HUDEP-2 (cell line): ENCODE measurements around the gene IFITM10.
"Not testable (repeated sequence)": the region's sequence is repeated elsewhere in the genome, so short reads cannot be mapped to it uniquely, and the experiment has no call there.

ENCODE experiments used
- DNase-seq, 76 experiments: peaks; one replicate each; lab custom pipeline; 2025; ENCODE audit not compliant: unreplicated experiment in 76 of 76; lab: John Stamatoyannopoulos, UW

The IFITM10 gene

DNA sequence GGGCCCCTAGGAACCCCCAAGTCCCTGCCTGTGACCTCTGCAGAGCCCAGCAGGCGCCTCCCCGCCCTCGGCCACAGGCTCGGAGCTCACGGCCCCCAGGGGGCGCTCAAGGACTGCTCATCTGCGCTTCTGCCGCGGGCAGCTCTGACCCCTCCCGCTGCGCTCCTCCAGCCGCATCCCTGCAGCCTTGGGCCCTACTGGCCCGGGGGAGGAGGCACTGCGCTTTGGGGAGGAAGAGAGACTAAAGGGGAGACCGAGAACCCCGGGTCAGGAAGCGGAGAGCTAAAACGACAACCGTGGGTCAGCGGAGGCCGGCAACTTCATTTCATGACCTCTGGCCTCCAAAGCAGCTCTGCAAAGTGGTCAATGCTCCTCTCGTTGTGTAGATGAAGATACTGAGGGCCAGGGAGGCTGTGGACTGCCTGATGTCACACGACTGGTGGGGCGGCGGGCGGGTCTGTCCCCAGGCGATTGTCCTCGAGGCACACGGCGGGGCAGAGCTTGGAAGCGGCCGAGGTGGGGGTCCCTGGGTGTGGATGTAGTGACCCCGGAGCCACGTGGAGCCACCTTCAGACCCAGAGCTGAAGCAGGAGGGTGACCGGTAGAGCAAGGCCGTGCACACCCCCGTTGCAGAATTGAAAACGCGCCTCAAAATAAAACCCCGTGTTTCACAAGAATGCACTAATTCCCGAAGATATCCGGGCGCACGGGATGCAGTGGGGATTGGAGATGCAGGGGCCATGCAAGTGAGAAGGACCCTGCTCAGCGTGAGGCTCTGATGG lies 56.1 kb downstream of the IFITM10 start:
- peak in 67 of 76 experiments; percentile 16 to 86 (median 69) for DNase-seq

DNA sequence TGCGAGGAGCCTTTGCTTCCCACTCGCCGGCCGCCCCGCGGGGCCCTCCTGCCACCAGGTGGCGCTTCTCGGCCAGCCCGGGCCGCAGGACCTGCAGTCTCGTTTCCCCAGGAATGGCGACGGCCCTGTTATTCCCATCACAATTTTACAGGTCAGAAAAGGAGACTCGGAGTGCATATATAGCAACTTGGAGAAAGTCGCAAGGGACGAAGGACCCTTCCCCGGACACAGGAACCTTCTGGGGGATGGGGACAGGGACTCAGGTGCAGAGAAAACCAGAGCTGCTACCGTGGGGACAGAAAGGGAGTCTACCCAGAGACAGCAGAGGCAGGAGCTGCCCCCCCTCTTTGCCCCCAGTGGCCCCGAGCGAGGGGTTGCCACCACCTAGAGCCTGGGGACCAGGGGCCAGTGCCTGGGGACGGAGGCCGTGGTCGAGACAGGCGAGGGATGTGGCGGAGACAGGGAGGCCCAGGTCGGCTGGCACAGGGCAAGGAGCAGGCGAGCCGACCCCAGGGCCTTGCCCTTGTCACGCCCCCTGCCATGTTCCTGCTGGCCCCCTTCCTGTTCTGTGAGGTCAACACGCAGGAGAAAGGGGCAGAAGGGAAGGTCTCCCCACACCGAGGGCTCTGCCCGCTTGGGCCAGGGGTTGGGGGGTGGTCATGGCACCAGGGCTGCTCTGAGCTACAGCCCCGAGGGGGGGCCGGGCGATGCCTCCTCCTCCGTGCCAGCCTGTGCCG lies 56.9 kb downstream of the IFITM10 start:
- peak in 66 of 76 experiments; percentile 7 to 76 (median 60) for DNase-seq

DNA sequence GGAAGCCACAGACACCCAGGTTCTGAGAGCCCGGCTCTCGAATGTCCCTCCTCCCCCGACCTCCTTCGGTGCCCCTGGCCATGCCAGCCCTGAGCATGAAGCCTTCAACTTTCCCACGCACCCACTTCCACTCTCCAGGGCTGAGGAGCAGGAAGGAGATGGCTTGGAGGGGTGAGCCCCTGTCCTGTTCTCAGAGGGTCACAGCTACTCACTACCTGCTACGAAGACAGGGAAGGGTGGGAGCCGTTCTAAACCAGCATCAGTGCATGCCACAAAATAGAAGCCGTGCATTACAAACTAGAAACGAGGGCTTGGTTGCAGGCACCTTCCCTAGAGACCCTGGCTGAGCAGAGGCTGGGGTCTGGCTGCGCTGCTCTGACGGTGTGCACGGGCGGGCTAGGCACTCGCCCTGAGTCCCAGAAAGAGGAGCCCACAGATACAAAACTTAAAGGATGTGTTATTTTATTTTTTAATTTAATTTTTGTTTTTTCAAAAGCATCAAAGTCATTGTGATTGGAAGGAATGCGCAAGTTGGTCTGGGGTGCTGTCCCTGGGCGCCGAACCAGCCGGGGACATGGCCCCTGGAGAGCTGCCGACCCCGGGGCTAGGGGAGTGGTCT lies 57.6 kb downstream of the IFITM10 start:
- no peak for DNase-seq

DNA sequence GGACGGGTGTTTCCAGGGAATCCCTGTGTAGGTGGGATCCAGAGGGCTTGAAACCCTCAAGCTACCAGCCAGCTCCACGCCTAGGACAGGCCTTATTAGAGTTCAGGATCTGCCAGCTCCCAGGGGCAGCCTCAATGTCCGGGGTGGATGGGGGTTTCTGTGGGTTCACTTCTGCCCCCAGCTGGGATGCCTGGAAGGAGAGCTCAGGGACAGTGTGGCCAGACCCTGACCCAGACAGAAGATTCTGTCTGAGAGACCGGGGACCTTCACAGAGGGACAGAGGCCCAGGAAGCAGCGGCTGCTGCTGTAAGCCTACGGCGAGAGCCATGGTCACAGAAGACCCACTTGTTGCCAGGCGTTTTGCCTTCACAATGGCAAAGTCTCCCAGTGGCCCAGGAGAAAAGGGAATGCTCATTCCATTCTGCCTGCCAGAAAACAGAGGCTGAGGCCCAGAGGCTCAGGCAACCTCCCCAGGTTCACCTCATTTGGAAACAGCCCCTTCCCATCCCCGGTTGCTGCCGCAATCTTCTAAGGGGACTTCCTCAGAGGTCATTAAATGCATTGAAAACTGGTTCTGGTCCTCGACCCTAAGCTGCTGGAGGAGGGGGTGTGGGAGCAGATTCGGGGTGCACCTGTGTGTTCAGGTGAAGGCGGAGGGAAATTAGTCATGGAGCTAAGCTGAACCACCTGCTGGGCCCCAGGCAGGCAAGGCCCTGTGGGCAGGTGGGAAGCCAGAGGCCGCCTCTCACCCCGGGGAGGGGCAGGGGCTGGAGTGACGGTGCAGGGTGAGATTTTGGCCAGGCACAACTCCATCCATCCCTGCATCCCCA lies 58.3 kb downstream of the IFITM10 start:
- no peak for DNase-seq

DNA sequence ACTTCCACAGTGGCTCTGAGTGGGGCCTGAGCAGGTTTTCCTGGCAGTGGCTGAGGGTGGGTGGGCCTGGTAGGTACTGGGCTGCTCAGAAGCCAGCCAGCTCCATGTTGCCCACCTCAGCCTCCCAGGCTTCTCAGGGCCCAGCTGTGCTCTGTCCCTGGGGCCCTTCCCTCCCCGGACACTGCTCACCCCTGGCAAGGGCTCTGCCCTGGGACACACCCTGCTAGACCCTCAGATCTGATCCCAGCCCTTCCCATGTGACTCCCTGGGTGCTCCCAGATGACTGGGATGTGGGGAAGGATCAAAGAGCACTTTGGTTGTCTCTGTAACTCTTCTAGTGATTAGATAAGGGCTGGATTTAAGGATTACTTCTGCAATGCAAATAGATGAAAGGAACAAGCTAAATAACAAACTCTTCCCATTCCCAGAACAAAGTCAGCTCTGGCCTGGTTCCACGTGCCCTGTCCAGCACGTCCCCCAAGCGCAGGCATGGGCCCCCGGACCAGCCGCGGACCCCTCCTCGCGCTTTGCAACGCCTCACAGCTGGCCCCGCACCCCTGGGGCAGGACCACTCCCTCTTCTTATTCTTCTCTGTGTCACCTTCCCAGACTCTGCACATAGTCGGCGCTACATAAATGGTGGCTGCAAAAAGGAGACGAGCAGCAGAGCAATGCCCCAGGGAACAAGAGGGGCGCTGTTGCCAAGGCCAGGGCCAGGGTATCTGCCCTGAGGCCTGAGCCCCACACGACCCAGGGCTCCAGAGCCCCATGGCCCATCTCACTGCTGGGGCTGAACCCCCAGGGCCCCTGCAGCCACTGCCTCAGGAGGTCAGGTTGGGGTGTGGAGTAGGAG lies 59.1 kb downstream of the IFITM10 start:
- DNase-seq = no peak

DNA sequence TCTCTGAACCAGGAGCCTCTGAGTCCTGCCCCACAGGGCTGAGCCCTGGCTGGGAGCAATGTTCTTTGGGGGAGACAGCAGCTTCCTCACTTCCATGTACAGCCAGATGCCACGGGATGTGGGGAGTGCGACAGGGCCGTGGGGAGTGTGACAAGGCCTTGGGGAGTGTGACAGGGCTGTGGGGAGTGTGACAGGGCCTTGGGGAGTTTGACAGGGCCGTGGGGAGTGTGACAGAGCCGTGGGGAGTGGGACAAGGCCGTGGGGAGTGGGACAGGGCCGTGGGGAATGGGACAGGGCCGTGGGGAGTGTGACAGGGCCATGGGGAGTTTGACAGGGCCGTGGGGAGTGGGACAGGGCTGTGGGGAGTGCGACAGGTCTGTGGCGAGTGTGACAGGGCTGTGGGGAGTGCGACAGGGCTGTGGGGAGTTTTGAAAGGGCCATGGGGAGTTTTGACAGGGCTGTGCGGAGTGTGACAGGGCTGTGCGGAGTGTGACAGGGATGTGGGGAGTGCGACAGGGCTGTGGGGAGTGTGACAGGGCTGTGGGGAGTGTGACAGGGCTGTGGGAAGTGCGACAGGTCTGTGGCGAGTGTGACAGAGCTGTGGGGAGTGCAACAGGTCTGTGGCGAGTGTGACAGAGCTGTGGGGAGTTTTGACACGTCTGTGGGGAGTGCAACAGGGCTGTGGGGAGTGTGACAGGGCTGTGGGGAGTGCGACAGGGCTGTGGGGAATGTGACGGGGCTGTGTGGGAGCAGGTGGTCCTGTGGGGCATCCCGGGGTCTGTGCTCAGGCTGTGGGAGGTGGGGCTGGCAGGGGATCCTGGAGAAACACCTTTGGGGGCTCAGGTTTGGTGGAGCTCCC lies 60.0 kb downstream of the IFITM10 start:
- no peak for DNase-seq

DNA sequence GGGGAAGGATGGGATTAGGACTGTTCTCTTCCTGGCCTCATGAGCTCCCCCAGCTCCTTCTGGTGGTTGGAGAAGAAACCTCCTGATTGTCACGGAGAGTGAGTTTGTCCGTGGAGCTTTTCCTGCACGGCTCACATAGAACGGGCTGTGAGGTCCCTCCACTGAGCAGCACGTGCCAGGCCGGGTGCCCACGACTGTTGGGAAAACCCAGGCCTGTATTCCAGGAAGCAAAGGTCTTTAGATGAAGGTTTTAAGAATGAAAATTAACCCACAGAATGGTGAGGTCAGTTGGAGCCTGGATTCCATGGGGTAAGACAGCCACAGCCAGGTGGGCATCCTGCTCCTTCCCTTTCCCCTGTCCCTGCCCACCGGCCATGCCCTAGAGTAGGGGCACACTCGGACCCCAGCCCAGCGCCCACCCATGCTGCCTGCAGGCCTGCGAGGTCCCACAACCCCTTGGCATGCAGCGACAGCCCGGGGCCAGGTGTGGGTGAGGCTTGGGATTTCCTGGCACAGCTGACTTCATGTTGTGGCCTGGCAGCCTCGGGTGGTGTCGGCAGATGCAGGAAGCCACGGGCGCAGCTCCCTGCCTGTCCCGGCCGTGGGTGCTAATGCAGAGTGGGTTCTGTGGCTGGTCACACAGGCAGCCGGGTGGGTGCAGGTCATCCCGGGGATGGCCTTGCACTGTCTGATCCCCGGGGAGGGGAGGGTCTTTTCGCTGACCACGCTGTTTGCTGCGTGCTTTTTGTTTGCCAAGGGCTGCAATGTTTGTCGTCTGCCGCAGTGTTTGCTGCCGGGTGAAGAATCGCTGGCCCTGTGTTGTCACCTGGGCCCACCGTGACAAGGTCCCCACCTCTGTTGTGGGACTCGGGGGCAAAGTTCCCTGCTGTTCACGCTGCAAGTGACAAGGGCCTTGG lies 60.9 kb downstream of the IFITM10 start:
- not testable (repeated sequence) for DNase-seq

DNA sequence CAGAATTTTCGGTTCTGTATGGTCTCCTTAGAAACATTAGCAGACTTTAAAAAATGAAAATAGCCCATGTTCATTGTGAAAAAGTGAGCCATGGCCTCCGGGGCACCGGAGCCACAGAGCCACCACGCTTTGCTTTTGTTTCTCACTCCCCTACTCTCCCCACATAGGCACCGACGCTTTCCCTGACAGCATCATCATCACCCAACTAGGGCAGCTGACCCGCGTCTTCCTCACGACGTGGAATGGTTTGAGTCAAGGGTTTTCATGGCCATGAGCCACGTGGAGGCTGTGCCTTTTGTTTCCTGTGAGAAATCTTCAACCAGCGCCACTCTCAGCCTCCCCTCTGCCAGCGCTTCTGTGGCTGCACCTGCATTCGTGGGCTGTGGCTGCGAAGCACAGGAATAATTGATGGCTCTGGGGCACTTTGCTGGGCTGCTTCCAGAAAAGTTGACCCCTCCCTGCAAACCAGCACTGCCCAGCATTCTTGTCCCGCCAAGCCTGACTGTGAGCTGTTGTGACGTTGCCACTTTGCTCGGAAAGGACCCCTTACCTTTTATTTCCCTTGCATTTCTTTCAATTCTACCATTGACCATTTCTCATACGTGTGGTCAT lies 62.0 kb downstream of the IFITM10 start:
- DNase-seq = not testable (repeated sequence)

DNA sequence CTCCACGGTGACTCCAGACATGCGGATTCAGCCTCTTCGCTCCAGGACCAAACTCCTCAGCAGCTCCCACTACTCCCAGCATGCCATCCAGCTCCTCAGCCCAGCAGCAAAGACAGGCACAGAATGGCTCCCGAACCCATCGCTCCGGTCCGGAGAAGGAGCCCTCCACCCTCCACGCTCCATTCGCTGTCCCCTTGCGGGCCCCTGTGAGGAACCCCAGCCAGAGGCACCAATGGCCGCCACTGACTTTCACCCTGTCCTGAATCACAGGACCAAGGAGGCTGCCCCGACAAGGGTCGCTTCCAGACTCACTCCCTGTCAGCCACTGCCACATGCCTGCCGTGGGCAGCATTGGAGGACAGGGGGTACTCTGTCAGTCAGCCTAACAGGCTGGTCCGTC lies 64.2 kb downstream of the IFITM10 start:
- DNase-seq = not testable (repeated sequence)

DNA sequence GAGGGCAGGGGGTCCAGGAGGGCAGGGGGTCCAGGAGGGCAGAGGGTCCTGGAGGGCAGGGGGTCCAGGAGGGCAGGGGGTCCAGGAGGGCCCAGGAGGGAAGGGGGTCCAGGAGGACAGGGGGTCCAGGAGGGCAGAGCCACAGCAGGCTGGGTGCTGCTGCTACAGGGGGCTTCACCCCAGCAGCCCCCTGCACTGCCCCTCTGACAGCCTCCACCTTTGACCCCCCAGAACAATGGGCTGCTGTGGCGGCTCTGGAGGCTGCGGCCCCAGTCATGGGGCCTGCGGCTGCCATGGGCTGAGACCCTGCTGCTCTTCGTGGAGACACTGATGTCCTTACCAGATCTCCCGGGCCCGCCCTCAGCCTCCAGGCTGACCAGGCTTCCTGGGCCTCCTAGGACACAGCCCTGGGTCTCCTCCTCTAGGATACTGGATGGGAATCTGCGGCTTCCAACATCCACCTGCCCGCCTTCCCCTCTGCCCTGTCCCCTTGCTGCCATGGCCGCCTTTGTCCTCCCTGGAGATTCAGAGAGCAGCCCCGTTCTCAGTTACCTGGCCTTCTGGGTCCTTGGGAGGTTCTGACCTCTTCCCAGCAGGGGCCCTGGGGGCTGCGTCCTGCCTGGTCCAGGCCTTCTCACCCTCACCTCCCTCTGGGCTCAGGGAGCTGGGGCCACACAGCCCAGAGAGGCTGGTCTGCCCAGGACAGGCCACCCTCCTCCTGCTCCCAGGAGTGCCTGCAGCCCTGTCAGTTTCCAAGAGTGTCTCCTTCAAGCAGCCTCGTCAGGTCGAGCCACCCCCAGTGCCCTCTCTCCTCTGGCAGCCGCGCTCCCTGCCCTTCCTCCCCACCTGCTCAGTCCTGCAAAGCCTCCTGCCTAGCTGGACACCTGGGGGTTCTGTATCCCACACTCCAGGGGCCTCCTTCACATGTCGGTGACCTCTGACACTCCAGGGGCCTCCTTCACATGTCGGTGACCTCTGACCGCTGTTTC lies 65.2 kb downstream of the IFITM10 start:
- not testable (repeated sequence) for DNase-seq

DNA sequence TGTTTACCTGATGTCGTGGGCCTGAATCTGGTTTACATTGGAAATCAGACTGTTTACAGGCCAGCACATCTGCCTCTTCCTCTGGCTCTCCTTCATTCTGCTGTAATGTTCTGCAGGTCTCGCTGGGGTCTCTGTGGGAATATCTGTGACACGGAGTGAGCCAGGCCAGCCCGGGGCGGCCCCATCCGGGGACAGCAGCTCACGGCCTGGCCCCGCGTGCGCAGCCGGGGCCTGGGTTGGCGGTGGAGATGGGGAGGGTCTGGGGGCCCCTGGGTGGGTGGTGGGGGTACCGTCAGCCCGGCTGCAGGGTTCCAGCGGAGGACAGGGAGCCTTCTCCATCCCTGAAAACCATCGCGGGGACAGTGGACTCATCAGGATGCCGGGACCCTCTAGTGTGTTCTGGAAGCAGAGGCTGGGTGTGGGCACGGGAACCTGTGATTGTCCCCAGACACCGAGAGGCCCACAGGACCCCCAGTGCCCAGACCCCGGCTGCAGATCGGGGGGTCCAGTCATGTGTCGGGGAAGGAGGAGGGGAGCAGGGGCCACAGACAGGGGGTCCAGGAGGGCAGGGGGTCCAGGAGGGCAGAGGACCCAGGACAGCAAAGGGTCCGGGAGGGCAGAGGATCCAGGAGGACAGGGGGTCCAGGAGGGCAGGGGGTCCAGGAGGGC lies 66.4 kb downstream of the IFITM10 start:
- not testable (repeated sequence) for DNase-seq

DNA sequence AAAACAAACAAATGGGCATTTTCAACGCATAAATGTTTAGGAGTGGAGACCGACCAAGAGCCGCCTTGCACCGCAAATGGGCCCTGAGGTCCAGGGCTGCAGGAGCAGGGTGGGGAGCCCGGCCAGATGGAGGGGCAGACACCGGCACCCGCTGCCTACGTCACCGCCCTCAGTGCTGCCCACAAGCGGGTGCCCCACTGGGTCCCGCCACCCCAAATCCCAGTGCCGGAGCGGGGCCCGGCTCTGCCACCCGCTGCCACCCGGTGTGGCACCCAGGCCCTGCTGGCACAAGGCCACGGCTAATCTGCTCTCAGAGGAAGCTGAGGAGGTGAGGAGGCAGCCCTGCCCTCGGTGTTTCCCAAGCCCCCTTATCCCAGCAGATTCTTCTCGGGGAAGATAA lies 67.2 kb downstream of the IFITM10 start:
- not testable (repeated sequence) for DNase-seq
